MG63 (cell line): Measurements from ENCODE around the gene ATP1A2. TPM values are rescaled to one million over a fixed set of nuclear protein-coding genes. Genes with fewer than 3 reads are reported as not detected.

Source experiments
- DNase-seq: peaks from one replicate; pipeline ENCODE4 v3.0.0-alpha.2; 2020
- H3K27me3 ChIP-seq: fragments of 250-450 bp; sonication (Bioruptor Pico); 2 replicates; pipeline ENCODE4 v1.5.1; 2020; ENCODE audit warnings: mild to moderate bottlenecking, moderate library complexity
- H3K36me3 ChIP-seq: fragments of 250-450 bp; sonication (Bioruptor Pico); 2 replicates; pipeline ENCODE4 v1.5.1; 2020; ENCODE audit warnings: mild to moderate bottlenecking, moderate library complexity
- H3K4me3 ChIP-seq: fragments of 250-450 bp; sonication (Bioruptor Pico); 2 replicates; pipeline ENCODE4 v1.5.1; 2020; ENCODE audit warnings: mild to moderate bottlenecking, moderate library complexity
- H3K9me3 ChIP-seq: fragments of 250-450 bp; sonication (Bioruptor Pico); 2 replicates; pipeline ENCODE4 v1.5.1; 2020; ENCODE audit warnings: mild to moderate bottlenecking, moderate library complexity
- total RNA-seq: library from RNA; depleted of rRNA; stranded (reverse); fragments of >200 nt; shearing (Covaris generic); gene quantifications from 2 replicates; pipeline ENCODE4 v1.2.3, GENCODE V29; 2014; ENCODE audit warnings: low replicate concordance

Gene ATP1A2
- total RNA-seq, 1 experiment from 2014 or later: not detected

DNA sequence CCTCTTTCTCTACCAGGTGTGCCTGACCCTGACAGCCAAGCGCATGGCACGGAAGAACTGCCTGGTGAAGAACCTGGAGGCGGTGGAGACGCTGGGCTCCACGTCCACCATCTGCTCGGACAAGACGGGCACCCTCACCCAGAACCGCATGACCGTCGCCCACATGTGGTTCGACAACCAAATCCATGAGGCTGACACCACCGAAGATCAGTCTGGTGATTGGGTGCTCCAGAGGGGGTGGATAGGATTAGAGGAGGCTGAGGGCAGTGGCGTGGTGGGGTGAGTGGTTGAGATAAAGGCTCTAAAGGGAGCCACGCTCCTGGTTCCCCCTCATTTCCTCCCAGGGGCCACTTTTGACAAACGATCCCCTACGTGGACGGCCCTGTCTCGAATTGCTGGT is 13.1 kb downstream of the ATP1A2 start:
- no peak for DNase-seq
- H3K36me3 ChIP-seq: no peaks in the 10 kb centered on the region
- H3K9me3 ChIP-seq: no peaks in the 10 kb centered on the region
- H3K27me3 ChIP-seq: no peaks in the 10 kb centered on the region
- no peak overlapping the region for H3K4me3 ChIP-seq

- no peaks in the 10 kb centered on the region for H3K27me3 ChIP-seq
- no peak overlapping the region for H3K4me3 ChIP-seq
- no peaks in the 10 kb centered on the region for H3K9me3 ChIP-seq
- no peaks in the 10 kb centered on the region for H3K36me3 ChIP-seq
- DNase-seq: peak; percentile 42
These were observed 13.5 kb downstream of the ATP1A2 start for GRCh38 chr1:160129046-160129445.

DNA sequence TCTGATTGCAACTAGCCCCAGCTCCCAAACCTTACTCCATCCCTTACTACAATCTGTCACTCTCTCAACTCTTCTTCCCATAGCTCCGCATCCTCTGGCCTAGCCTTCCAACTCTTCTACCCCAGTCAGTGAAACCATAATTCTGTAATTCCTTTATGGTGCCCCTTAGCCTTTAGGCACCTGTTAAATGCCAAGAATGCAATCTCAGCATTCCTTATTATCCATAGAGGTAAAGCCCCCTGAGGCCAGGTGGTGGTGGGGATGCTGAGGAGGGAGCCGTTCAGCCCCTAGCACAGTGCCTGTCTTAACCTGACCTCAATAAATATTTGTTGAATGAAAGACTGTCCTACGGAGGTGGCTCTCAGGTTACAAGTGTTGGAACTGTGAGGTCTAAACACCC is 14.0 kb downstream of the ATP1A2 start:
- H3K4me3 ChIP-seq: no peak overlapping the region
- DNase-seq: no peak
- H3K9me3 ChIP-seq: no peaks in the 10 kb centered on the region
- H3K36me3 ChIP-seq: no peaks in the 10 kb centered on the region
- H3K27me3 ChIP-seq: no peaks in the 10 kb centered on the region

- no peaks in the 10 kb centered on the region for H3K9me3 ChIP-seq
- no peaks in the 10 kb centered on the region for H3K27me3 ChIP-seq
- no peak overlapping the region for H3K4me3 ChIP-seq
- DNase-seq: no peak
- H3K36me3 ChIP-seq: no peaks in the 10 kb centered on the region
These were observed 14.4 kb downstream of the ATP1A2 start for GRCh38 chr1:160129966-160130365.

DNA sequence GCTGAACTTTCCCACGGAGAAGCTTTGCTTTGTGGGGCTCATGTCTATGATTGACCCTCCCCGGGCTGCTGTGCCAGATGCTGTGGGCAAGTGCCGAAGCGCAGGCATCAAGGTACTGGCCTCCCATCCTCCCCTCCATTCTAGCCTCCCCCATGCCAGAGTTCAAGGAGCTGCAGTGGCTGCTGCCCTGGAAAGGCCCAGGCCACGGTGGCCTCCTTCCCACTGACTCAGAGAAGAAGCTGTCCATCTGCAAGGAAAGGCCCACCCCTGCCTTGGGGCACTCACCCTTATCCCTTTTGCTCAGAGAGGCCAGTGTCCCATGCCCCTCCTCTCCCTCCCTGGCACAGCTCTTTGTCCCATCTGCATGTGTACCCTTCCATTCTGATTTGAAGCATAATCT is 14.9 kb downstream of the ATP1A2 start:
- Histone ChIP-seq H3K27me3 (no peaks in the 10 kb centered on the region), H3K9me3 (no peaks in the 10 kb centered on the region), H3K36me3 (no peaks in the 10 kb centered on the region), H3K4me3 (no peak overlapping the region)
- DNase-seq: no peak

DNA sequence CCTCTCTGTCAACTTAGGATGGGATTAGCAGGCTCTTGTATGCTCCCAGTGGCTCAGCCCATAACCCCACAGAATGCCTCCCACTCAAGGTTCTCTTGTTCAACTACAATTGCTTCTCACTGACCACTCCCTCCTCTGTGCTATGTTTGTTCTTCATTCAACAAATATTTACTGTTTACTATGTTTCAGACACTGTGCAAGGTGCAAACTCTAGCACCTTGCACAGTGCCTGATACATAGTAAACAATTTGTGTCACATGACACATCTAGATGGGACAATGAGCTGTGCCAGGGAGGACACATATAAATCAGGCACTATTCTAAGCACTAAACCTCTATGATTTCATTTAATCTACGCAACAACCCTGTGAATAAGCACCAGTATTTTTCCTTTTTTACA is 15.4 kb downstream of the ATP1A2 start:
- H3K36me3 ChIP-seq: no peaks in the 10 kb centered on the region
- DNase-seq: no peak
- H3K9me3 ChIP-seq: no peaks in the 10 kb centered on the region
- H3K4me3 ChIP-seq: no peak overlapping the region
- no peaks in the 10 kb centered on the region for H3K27me3 ChIP-seq

- H3K27me3 ChIP-seq: no peaks in the 10 kb centered on the region
- H3K36me3 ChIP-seq: no peaks in the 10 kb centered on the region
- no peak overlapping the region for H3K4me3 ChIP-seq
- no peaks in the 10 kb centered on the region for H3K9me3 ChIP-seq
- no peak for DNase-seq
These were observed 16.4 kb downstream of the ATP1A2 start for GRCh38 chr1:160131803-160132565.

DNA sequence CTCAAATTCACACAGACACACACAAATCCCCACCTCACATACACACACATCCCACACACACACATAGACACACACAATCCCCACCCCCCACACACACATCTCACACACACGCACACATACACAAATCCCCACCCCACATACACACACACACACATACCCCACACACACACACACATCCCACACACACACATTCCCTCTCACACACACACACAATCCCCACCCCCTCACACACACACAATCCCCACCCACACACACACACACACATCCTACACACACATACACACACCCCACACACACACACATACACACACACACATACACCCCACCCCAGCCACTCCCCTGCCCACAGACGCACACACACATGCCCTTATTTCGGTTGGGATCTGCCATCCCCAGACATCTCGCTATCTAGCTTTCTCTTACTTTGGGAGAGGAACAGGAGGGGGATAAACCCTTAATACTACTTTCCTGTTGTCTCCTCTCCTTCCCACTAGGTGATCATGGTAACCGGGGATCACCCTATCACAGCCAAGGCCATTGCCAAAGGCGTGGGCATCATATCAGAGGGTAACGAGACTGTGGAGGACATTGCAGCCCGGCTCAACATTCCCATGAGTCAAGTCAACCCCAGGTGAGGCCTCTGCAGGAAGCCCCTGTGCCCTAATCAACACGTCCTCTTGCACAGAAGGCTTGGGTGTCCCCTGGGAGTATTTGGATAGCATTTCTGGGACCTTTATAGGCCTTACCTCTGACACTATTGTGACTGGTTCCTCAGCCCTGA is 18.6 kb downstream of the ATP1A2 start:
- Histone ChIP-seq H3K27me3 (no peaks in the 10 kb centered on the region), H3K36me3 (no peaks in the 10 kb centered on the region)
- DNase-seq: no peak

GRCh38 chr1:160134791-160135572 is 19.4 kb downstream of the ATP1A2 start:
- DNase-seq: no peak
- no peak overlapping the region for H3K4me3 ChIP-seq
- H3K36me3 ChIP-seq: no peaks in the 10 kb centered on the region
- H3K27me3 ChIP-seq: no peaks in the 10 kb centered on the region
- H3K9me3 ChIP-seq: no peaks in the 10 kb centered on the region

More for the DNA sequence above, 18.6 kb downstream of the ATP1A2 start:
- Histone ChIP-seq H3K9me3 (no peaks in the 10 kb centered on the region), H3K4me3 (no peak overlapping the region)

DNA sequence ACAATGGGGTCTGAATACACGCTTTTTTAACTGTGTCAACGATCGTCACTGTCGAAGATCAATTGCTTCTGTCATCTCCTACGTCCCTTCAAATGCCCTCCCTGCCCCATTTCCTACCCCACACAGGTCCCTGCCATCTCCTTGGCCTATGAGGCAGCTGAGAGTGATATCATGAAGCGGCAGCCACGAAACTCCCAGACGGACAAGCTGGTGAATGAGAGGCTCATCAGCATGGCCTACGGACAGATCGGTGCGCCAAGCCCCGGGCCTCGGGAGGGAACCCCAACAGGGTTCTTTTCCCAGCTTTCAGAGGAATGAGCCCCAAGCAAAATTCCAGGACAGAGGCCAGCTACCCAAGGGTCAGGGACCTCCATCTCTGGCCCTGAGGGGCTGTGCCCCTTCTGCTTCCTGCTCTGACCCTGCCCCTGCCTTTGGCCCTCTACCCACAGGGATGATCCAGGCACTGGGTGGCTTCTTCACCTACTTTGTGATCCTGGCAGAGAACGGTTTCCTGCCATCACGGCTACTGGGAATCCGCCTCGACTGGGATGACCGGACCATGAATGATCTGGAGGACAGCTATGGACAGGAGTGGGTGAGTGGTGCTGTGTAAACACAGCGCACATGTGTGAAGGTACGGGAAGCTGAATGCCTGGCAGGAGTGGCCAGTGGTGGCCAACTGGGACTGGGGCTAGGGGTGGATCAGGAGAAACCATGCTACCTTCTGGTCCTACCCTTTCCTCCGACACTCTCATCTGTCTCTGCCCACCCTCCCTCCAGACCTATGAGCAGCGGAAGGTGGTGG is 20.8 kb downstream of the ATP1A2 start:
- no peak for DNase-seq
- no peak overlapping the region for H3K4me3 ChIP-seq
- no peaks in the 10 kb centered on the region for H3K27me3 ChIP-seq
- H3K36me3 ChIP-seq: no peaks in the 10 kb centered on the region
- no peaks in the 10 kb centered on the region for H3K9me3 ChIP-seq

DNA sequence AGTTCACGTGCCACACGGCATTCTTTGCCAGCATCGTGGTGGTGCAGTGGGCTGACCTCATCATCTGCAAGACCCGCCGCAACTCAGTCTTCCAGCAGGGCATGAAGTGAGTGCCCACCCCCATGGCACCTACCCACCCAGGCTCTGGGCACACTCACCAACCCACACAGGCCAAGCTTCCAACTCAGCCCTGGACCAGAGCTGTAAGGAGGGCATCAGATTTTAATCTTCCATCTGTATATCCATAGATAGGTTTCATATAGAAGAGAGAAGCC is 21.3 kb downstream of the ATP1A2 start:
- H3K36me3 ChIP-seq: no peaks in the 10 kb centered on the region
- no peaks in the 10 kb centered on the region for H3K9me3 ChIP-seq
- no peak for DNase-seq
- no peak overlapping the region for H3K4me3 ChIP-seq
- no peaks in the 10 kb centered on the region for H3K27me3 ChIP-seq

DNA sequence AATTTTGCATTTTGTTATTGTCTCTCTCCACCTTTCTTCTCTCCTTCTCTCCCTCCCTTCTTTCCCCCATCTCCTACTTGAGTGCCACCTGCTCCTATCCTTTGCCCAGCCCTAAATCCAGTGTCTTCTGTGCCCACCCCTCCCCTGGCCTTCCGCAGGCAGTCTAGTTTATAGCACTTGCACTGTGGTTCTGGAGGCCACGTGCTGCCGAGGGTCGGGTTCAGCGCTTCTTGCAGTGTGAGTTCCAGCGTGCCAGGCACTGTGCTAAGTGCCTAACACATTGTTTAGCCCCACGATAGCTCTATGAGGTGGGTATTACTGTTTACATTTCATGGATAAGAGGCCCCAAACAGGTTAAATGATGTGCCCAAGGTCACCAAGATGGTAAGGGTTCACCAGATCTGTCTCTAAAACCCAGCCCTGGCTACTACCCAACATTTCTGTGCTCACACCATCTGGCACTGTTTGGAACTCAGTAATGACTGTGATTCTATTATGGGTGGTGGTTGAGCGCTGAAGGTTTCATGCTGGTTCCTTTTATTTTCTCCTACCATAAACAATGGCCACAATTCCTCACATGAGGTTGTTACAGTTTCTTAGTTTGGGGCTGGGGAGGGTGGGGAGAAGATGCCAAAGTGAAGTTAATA is 21.8 kb downstream of the ATP1A2 start:
- H3K4me3 ChIP-seq: no peak overlapping the region
- no peak for DNase-seq
- no peaks in the 10 kb centered on the region for H3K27me3 ChIP-seq
- H3K36me3 ChIP-seq: no peaks in the 10 kb centered on the region
- no peaks in the 10 kb centered on the region for H3K9me3 ChIP-seq

DNA sequence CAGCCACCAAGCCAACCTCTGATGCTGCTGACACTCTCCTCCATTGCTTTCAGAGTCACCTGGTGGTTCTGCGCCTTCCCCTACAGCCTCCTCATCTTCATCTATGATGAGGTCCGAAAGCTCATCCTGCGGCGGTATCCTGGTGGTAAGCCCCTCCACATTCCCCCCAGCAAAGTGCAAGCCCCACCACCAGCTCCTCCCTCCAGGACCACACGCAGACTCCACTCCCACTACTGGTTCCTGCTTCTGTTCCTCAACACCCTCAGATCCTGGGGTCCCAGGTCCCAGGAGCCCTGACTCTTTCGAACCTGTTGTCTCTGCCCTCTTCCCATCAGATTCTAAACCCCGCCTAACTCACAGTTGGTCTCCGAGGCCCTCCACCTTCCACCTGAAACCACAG is 24.3 kb downstream of the ATP1A2 start:
- no peaks in the 10 kb centered on the region for H3K36me3 ChIP-seq
- no peaks in the 10 kb centered on the region for H3K27me3 ChIP-seq
- H3K4me3 ChIP-seq: no peak overlapping the region
- DNase-seq: no peak
- H3K9me3 ChIP-seq: no peaks in the 10 kb centered on the region

DNA sequence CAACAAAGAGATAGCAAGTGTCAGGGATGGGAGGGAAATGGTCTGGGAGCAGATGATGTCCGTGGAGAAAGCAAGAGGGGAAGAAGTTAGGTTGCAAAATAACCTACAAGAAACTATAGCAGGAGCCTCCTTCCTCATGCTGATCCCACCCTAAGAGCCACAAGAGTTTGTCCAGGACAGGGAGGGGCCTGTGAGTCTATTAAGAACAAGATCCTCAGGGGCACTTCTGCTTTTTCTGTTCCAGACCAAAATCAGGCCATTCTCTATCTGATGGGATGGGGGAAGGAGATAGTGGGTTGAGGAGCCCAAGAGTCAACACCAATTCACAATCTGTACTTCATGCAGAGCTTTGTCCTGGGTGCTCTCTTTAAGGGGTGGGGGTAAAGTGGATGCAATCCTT is 28.1 kb downstream of the ATP1A2 start:
- H3K27me3 ChIP-seq: no peaks in the 10 kb centered on the region
- no peak overlapping the region for H3K4me3 ChIP-seq
- no peak for DNase-seq
- H3K36me3 ChIP-seq: no peaks in the 10 kb centered on the region
- no peaks in the 10 kb centered on the region for H3K9me3 ChIP-seq

- Histone ChIP-seq H3K9me3 (no peaks in the 10 kb centered on the region), H3K36me3 (no peaks in the 10 kb centered on the region), H3K4me3 (no peak overlapping the region), H3K27me3 (no peaks in the 10 kb centered on the region)
- DNase-seq: peak; percentile 55
These were observed 29.4 kb downstream of the ATP1A2 start for GRCh38 chr1:160144921-160145320.

DNA sequence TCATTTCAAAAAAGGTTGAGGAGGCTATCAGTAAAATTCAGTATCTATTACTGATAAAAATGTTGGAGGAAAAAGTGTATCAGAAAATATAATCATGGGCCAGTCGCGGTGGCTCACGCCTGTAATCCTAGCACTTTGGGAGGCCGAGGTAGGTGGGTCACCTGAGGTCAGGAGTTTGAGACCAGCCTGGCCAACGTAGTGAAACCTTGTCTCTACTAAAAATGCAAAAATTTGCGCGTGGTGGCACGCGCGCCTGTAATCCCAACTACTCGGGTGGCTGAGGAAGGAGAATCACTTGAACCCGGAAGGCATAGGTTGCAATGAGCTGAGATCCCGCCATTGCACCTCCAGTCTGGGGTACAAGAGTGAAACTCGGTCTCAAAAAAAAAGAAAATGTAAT is 30.5 kb downstream of the ATP1A2 start:
- DNase-seq: no peak
- Histone ChIP-seq H3K4me3 (no peak overlapping the region), H3K36me3 (no peaks in the 10 kb centered on the region), H3K9me3 (no peaks in the 10 kb centered on the region), H3K27me3 (no peaks in the 10 kb centered on the region)
